Measurements from ENCODE around the gene TP53TG5. TPM values are rescaled to one million over a fixed set of nuclear protein-coding genes. Genes with fewer than 3 reads are reported as not detected.

The TP53TG5 gene
- total RNA-seq, 3 donors from 2014 or later: 1.3 TPM; not detected in 2

- intact Hi-C loops (cut with DNase I; ENCODE audit: low total_unique reads): loop anchor here (10.0 kb wide), 1 partner anchor 1337 kb away; the partner anchor contains the start of gene TP53RK
- no peak for TF ChIP-seq CTCF (IDR thresholded peaks at IDR 0.05)
- TF ChIP-seq POLR2A (IDR thresholded peaks at IDR 0.05): peak; percentile 95
- TF ChIP-seq POLR2AphosphoS5 (IDR thresholded peaks at IDR 0.05): peak; percentile 98 to 99 (median 99)
- no peaks in the 10 kb centered on the region for H3K27me3 ChIP-seq
- no peaks in the 10 kb centered on the region for H3K9me3 ChIP-seq
- H3K27ac ChIP-seq: peak within 1 kb of the TSS; percentile 97 to 99
- peak; percentile 69 to 82 for DNase-seq (ENCODE audit: low spot score in 2 of 2)
- no peaks in the 10 kb centered on the region for H3K36me3 ChIP-seq
- peaks cover 3 to 13% of the 10 kb centered on the region in 2 donors for H3K4me1 ChIP-seq
- H3K4me3 ChIP-seq: peak within 1 kb of the TSS; percentile 64 to 96 (median 82)
These were observed 30.0 kb downstream of the TP53TG5 start, which contains the start of gene SDC4 for GRCh38 chr20:45347936-45348778. TSS of gene SDC4 (minus strand) at chr20:45348424. CDS start at chr20:45348384, 40 bp downstream.

GRCh38 chr20:45347297-45347935 is 30.7 kb downstream of the TP53TG5 start:
- intact Hi-C loops (cut with DNase I; ENCODE audit: low total_unique reads): loop anchor here (10.0 kb wide), 1 partner anchor 1337 kb away; the partner anchor contains the start of gene TP53RK
- TF ChIP-seq CTCF (IDR thresholded peaks at IDR 0.05) (no peak), POLR2AphosphoS5 (IDR thresholded peaks at IDR 0.05) (peak in 1 of 3 donors; percentile 41)
- peak overlapping the region; percentile 97 to 99 for H3K27ac ChIP-seq
- peak overlapping the region; percentile 64 to 96 (median 82) for H3K4me3 ChIP-seq
- no peak for DNase-seq (ENCODE audit: low spot score in 2 of 2)
- H3K27me3 ChIP-seq: no peaks in the 10 kb centered on the region
- no peaks in the 10 kb centered on the region for H3K9me3 ChIP-seq
- no peaks in the 10 kb centered on the region for H3K36me3 ChIP-seq
- H3K4me1 ChIP-seq: peaks cover 3 to 21% of the 10 kb centered on the region in 2 donors

GRCh38 chr20:45346851-45347250 is 31.3 kb downstream of the TP53TG5 start:
- Histone ChIP-seq H3K27me3 (no peaks in the 10 kb centered on the region), H3K4me1 (peaks cover 3 to 21% of the 10 kb centered on the region in 2 donors), H3K4me3 (peak overlapping the region; percentile 64 to 96 (median 82)), H3K36me3 (no peaks in the 10 kb centered on the region), H3K9me3 (no peaks in the 10 kb centered on the region), H3K27ac (peak overlapping the region; percentile 97 to 99)
- TF ChIP-seq POLR2A (IDR thresholded peaks at IDR 0.05) (no peak), POLR2AphosphoS5 (IDR thresholded peaks at IDR 0.05) (no peak), CTCF (IDR thresholded peaks at IDR 0.05) (no peak)
- intact Hi-C loops (cut with DNase I; ENCODE audit: low total_unique reads): loop anchor here (10.0 kb wide), 1 partner anchor 1338 kb away; the partner anchor contains the start of gene TP53RK
- no peak for DNase-seq (ENCODE audit: low spot score in 2 of 2)

GRCh38 chr20:45346291-45346718 is 31.8 kb downstream of the TP53TG5 start:
- TF ChIP-seq CTCF (IDR thresholded peaks at IDR 0.05): no peak
- peak in 2 of 3 donors; percentile 36 to 46 for TF ChIP-seq POLR2AphosphoS5 (IDR thresholded peaks at IDR 0.05)
- no peak for TF ChIP-seq POLR2A (IDR thresholded peaks at IDR 0.05)
- intact Hi-C loops (cut with DNase I; ENCODE audit: low total_unique reads): loop anchor here (10.0 kb wide), 1 partner anchor 1338 kb away; the partner anchor contains the start of gene TP53RK
- no peaks in the 10 kb centered on the region for H3K9me3 ChIP-seq
- no peaks in the 10 kb centered on the region for H3K36me3 ChIP-seq
- H3K27ac ChIP-seq: peak overlapping the region; percentile 97 to 99
- peak overlapping the region in 2 of 3 donors; percentile 82 to 96 for H3K4me3 ChIP-seq
- no peak for DNase-seq (ENCODE audit: low spot score in 2 of 2)
- peaks cover 3 to 21% of the 10 kb centered on the region in 2 donors for H3K4me1 ChIP-seq
- no peaks in the 10 kb centered on the region for H3K27me3 ChIP-seq

Data from breast epithelium (tissue), 4 donors.